ENCODE results near the gene DDN.
A peak's percentile ranks its signal among the peaks of the same experiment; 100 is the strongest.

DDN gene

GRCh38 chr12:48961801-48962200, 37.4 kb downstream of the DDN start:
- DNase-seq, result no peak

- DNase-seq, result no peak
These were observed 37.8 kb downstream of the DDN start for GRCh38 chr12:48961331-48961730.

- no peak for DNase-seq
These were observed 38.3 kb downstream of the DDN start for GRCh38 chr12:48960834-48961233.

GRCh38 chr12:48958049-48958388, 41.2 kb downstream of the DDN start:
- no peak for DNase-seq

GRCh38 chr12:48957141-48958048, 41.8 kb downstream of the DDN start, which contains the start of gene ARF3:
TSS of gene ARF3 (minus strand) at chr12:48957487. CDS start at chr12:48941095, 16,392 bp downstream.
- peak; percentile 80 for DNase-seq

GRCh38 chr12:48956279-48957140, 42.7 kb downstream of the DDN start:
- peak; percentile 41 for DNase-seq

GRCh38 chr12:48954841-48955501, 44.2 kb downstream of the DDN start:
- DNase-seq, result no peak

- no peak for DNase-seq
These were observed 45.1 kb downstream of the DDN start for GRCh38 chr12:48954061-48954460.

- no peak for DNase-seq
These were observed 46.5 kb downstream of the DDN start for GRCh38 chr12:48952691-48953090.

- DNase-seq, result no peak
These were observed 51.4 kb downstream of the DDN start for GRCh38 chr12:48947727-48948126.

GRCh38 chr12:48946943-48947342, 52.2 kb downstream of the DDN start:
- DNase-seq, result no peak

GRCh38 chr12:48946205-48946604, 53.0 kb downstream of the DDN start:
- no peak for DNase-seq

All from NCI-H1417 treated with DMSO at 0.1 percent for 48 hours (cell line).